Mononuclear cell (primary cell): Measurements from ENCODE around the gene CFTR. TPM values are rescaled to one million over a fixed set of nuclear protein-coding genes. Genes with fewer than 3 reads are reported as not detected.

Experiments
- H3K27me3 ChIP-seq: 2 replicates; pipeline ENCODE4 v1.6.0; 2011; ENCODE audit warnings: low read length, control low read depth; ENCODE audit not compliant: insufficient read depth
- H3K4me1 ChIP-seq: 2 replicates; pipeline ENCODE4 v1.5.1; 2011; ENCODE audit warnings: mild to moderate bottlenecking, low read length, control low read depth; ENCODE audit not compliant: insufficient read depth
- H3K4me3 ChIP-seq: 2 replicates; pipeline ENCODE4 v1.5.1; 2011; ENCODE audit warnings: mild to moderate bottlenecking, low read length, moderate library complexity
- H3K9me3 ChIP-seq: 2 replicates; pipeline ENCODE4 v1.5.1; 2011; ENCODE audit warnings: low read depth, mild to moderate bottlenecking, control low read depth, low read length
- total RNA-seq: library from RNA; depleted of rRNA; stranded (reverse); fragments of >200 nt; gene quantifications from one replicate; pipeline ENCODE4 v1.2.3, GENCODE V29; 2012

CFTR gene
- total RNA-seq, 1 donor: not detected

- Histone ChIP-seq H3K4me3 (no peak overlapping the region), H3K9me3 (no peaks in the 10 kb centered on the region)
These were observed 110.4 kb downstream of the CFTR start for GRCh38 chr7:117590191-117590590.

DNA sequence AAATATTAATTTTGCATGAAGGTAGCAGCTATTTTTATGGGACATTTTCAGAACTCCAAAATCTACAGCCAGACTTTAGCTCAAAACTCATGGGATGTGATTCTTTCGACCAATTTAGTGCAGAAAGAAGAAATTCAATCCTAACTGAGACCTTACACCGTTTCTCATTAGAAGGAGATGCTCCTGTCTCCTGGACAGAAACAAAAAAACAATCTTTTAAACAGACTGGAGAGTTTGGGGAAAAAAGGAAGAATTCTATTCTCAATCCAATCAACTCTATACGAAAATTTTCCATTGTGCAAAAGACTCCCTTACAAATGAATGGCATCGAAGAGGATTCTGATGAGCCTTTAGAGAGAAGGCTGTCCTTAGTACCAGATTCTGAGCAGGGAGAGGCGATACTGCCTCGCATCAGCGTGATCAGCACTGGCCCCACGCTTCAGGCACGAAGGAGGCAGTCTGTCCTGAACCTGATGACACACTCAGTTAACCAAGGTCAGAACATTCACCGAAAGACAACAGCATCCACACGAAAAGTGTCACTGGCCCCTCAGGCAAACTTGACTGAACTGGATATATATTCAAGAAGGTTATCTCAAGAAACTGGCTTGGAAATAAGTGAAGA, 112.3 kb downstream of the CFTR start:
- Histone ChIP-seq H3K4me1 (no peaks in the 10 kb centered on the region), H3K4me3 (no peak overlapping the region), H3K9me3 (no peaks in the 10 kb centered on the region), H3K27me3 (no peaks in the 10 kb centered on the region)

More at GRCh38 chr7:117590191-117590590, 110.4 kb downstream of the CFTR start:
- H3K27me3 ChIP-seq: no peaks in the 10 kb centered on the region
- no peaks in the 10 kb centered on the region for H3K4me1 ChIP-seq

DNA sequence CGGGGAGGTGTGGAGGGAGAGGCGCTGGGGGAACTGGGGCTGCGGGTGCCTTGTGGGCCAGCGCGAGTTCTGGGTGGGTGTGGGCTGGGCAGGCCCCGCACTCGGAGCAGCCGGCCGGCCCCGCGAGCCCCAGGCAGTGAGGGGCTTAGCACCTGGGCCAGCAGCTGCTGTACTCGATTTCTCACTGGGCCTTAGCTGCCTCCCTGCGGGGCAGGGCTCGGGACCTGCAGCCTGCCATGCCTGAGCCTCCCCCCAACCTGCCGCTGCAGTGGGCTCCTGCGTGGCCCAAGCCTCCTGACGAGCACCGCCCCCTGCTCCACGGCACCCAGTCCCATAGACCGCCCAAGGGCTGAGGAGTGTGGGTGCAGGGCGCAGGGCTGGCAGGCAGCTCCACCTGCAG, 116.3 kb downstream of the CFTR start:
- no peaks in the 10 kb centered on the region for H3K27me3 ChIP-seq
- no peak overlapping the region for H3K4me3 ChIP-seq
- no peaks in the 10 kb centered on the region for H3K9me3 ChIP-seq
- H3K4me1 ChIP-seq: no peaks in the 10 kb centered on the region

GRCh38 chr7:117597755-117598154, 117.9 kb downstream of the CFTR start:
- Histone ChIP-seq H3K4me3 (no peak overlapping the region), H3K27me3 (no peaks in the 10 kb centered on the region), H3K4me1 (no peaks in the 10 kb centered on the region), H3K9me3 (no peaks in the 10 kb centered on the region)

GRCh38 chr7:117600911-117601310, 121.1 kb downstream of the CFTR start:
- Histone ChIP-seq H3K27me3 (no peaks in the 10 kb centered on the region), H3K9me3 (no peaks in the 10 kb centered on the region), H3K4me3 (no peak overlapping the region), H3K4me1 (no peaks in the 10 kb centered on the region)

DNA sequence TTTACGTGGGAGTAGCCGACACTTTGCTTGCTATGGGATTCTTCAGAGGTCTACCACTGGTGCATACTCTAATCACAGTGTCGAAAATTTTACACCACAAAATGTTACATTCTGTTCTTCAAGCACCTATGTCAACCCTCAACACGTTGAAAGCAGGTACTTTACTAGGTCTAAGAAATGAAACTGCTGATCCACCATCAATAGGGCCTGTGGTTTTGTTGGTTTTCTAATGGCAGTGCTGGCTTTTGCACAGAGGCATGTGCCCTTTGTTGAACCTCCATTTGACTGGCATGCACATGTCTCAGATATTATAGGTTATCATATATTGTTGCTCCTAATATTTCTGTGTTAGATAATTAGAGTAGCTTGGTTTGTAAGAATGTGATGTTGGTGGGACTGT, 123.8 kb downstream of the CFTR start:
- no peaks in the 10 kb centered on the region for H3K9me3 ChIP-seq
- no peak overlapping the region for H3K4me3 ChIP-seq
- no peaks in the 10 kb centered on the region for H3K27me3 ChIP-seq
- no peaks in the 10 kb centered on the region for H3K4me1 ChIP-seq

GRCh38 chr7:117605712-117606111, 125.9 kb downstream of the CFTR start:
- H3K4me1 ChIP-seq: no peaks in the 10 kb centered on the region
- no peaks in the 10 kb centered on the region for H3K9me3 ChIP-seq
- H3K27me3 ChIP-seq: no peaks in the 10 kb centered on the region
- no peak overlapping the region for H3K4me3 ChIP-seq

DNA sequence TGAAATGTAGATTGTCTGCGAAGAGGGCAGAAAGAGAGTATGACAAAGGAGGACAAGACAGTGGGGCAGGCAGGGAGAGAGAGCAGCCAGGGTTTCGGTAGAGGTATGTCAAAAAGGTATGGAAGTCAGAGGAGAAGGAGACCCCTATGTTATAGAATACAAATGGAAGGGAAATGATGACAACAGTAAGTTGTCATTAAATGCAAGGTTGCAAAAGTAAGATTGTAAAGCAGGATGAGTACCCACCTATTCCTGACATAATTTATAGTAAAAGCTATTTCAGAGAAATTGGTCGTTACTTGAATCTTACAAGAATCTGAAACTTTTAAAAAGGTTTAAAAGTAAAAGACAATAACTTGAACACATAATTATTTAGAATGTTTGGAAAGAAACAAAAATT, 126.3 kb downstream of the CFTR start:
- no peaks in the 10 kb centered on the region for H3K27me3 ChIP-seq
- H3K4me3 ChIP-seq: no peak overlapping the region

DNA sequence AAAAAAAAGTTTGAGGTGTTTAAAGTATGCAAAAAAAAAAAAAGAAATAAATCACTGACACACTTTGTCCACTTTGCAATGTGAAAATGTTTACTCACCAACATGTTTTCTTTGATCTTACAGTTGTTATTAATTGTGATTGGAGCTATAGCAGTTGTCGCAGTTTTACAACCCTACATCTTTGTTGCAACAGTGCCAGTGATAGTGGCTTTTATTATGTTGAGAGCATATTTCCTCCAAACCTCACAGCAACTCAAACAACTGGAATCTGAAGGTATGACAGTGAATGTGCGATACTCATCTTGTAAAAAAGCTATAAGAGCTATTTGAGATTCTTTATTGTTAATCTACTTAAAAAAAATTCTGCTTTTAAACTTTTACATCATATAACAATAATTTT, 130.6 kb downstream of the CFTR start:
- Histone ChIP-seq H3K4me3 (no peak overlapping the region), H3K9me3 (no peaks in the 10 kb centered on the region), H3K4me1 (no peaks in the 10 kb centered on the region)

More for the DNA sequence above, 126.3 kb downstream of the CFTR start:
- no peaks in the 10 kb centered on the region for H3K9me3 ChIP-seq
- H3K4me1 ChIP-seq: no peaks in the 10 kb centered on the region

GRCh38 chr7:117612637-117613036, 132.8 kb downstream of the CFTR start:
- no peak overlapping the region for H3K4me3 ChIP-seq
- no peaks in the 10 kb centered on the region for H3K4me1 ChIP-seq
- H3K9me3 ChIP-seq: no peaks in the 10 kb centered on the region
- H3K27me3 ChIP-seq: no peaks in the 10 kb centered on the region

More for the DNA sequence above, 130.6 kb downstream of the CFTR start:
- H3K27me3 ChIP-seq: no peaks in the 10 kb centered on the region

GRCh38 chr7:117616694-117617093, 136.9 kb downstream of the CFTR start:
- H3K27me3 ChIP-seq: no peaks in the 10 kb centered on the region
- H3K4me3 ChIP-seq: no peak overlapping the region
- no peaks in the 10 kb centered on the region for H3K4me1 ChIP-seq
- no peaks in the 10 kb centered on the region for H3K9me3 ChIP-seq

DNA sequence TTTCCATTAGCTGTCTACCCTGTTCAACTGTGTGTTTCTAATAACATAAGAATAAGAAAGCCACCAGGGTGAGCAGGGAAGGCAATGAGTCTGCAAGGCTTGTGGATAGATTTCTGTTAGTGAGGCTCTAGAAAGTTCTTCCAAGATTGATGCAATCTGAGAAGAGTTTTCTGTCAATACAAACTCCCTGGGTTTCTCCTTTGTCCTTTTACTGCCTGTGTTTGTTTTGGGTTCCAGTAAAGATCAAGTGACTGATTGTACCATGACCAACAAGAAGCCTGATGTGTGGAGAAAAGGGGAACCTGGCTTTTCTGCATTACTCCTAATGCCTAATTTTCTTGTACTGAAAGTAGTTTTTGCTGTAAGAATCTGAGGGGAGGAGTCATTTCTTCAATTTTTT, 139.9 kb downstream of the CFTR start:
- H3K9me3 ChIP-seq: no peaks in the 10 kb centered on the region
- H3K4me1 ChIP-seq: no peaks in the 10 kb centered on the region
- H3K4me3 ChIP-seq: no peak overlapping the region
- no peaks in the 10 kb centered on the region for H3K27me3 ChIP-seq

DNA sequence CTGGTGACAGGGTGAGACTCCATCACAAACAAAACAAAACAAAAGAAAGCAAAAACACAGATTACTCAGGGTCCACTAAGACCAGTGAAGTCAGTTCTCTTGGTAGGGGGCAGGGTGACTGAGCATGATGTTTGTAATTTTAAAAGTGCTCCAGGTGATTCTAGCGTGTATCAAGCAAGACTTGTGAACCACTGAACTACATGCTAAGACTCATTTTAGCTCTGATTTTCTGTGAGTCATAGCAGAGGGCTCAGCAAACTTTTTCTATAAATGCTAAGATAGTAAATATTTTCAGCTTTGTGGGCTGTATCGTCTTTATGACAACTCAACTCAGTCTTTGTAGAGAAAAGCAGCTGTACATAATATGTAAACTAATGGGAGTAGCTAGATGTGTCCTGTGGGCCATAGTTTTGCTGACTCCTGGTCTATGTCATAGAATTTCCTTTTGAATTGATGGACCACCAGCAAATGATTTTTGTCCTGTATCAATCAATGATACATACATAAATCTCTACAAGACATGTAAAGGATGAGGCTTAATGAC, 141.3 kb downstream of the CFTR start:
- Histone ChIP-seq H3K4me1 (no peaks in the 10 kb centered on the region), H3K4me3 (no peak overlapping the region), H3K9me3 (no peaks in the 10 kb centered on the region), H3K27me3 (no peaks in the 10 kb centered on the region)

- H3K4me3 ChIP-seq: no peak overlapping the region
- no peaks in the 10 kb centered on the region for H3K9me3 ChIP-seq
These were observed 143.8 kb downstream of the CFTR start for GRCh38 chr7:117623606-117624005.

GRCh38 chr7:117630501-117630900, 150.7 kb downstream of the CFTR start:
- H3K9me3 ChIP-seq: no peaks in the 10 kb centered on the region
- H3K4me1 ChIP-seq: no peaks in the 10 kb centered on the region
- no peaks in the 10 kb centered on the region for H3K27me3 ChIP-seq
- H3K4me3 ChIP-seq: no peak overlapping the region

More at GRCh38 chr7:117623606-117624005, 143.8 kb downstream of the CFTR start:
- no peaks in the 10 kb centered on the region for H3K4me1 ChIP-seq
- H3K27me3 ChIP-seq: no peaks in the 10 kb centered on the region

DNA sequence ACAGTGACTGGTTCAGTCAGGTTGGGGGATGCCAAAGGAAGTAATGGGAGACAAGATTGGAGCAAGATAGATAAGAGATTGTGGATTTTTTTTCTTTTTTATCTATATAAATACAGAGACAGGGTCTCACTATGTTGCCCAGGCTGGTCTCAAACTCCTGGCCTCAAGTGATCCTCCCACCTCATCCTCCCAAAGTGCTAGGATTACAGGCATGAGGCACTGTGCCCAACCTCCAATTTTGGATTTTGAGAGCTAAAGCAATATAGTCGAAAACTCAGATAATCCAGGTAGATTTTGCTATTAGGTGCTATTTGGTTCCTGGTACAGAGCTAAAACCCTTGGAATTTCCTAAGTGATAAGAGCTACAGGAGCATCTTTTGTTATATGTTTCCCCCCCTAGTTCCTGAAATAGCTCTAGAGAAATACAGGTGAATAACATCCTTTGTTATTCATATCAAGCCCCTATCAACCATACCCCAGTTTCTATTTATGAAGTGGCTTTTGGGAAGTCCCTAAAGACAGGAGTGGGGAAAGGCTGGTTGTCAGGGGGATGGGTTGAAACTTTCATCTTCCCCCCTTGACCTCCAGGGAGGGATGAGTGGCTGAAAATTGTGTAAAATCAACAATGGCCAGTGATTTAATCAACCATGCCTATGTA, 151.2 kb downstream of the CFTR start:
- Histone ChIP-seq H3K4me1 (no peaks in the 10 kb centered on the region), H3K9me3 (no peaks in the 10 kb centered on the region), H3K4me3 (no peak overlapping the region), H3K27me3 (no peaks in the 10 kb centered on the region)
